ENCODE measurements around the gene ATP6V1B1. TPM values are rescaled to one million over a fixed set of nuclear protein-coding genes. Genes with fewer than 3 reads are reported as not detected.

ATP6V1B1 gene
- total and polyA plus RNA-seq, 2 donors (not counting 1 experiment from before 2014, with no cell fraction given): 1.0 to 2.1 TPM

DNA sequence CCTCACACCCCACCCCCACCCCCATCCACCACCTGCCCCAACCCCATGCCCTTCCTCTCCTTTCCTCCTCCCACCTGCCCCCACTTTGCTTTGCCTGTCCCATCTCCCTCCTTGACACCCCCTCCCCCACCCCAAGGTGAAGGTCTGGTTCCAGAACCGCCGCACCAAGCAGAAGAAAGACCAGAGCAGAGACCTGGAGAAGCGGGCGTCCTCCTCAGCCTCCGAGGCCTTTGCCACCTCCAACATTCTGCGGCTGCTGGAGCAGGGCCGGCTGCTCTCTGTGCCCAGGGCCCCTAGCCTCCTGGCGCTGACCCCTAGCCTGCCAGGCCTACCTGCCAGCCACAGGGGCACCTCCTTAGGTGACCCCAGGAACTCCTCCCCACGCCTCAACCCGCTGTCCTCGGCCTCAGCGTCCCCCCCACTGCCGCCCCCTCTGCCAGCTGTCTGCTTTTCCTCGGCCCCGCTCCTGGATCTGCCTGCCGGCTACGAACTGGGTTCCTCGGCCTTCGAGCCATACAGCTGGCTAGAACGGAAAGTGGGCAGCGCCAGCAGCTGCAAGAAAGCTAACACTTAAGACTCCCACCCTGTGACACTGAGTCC is 3.0 kb upstream of the ATP6V1B1 start:
- Histone ChIP-seq H3K9ac (ENCODE audit: insufficient read depth, low read length) (no peak overlapping the region), H3K4me2 (ENCODE audit: extremely low read depth, insufficient read depth, low read length) (no peak overlapping the region), H3K79me2 (ENCODE audit: control insufficient read depth, insufficient read depth, low read length) (no peaks in the 10 kb centered on the region), H3K27ac (ENCODE audit: insufficient read depth, low read length) (no peak overlapping the region), H3K9me3 (ENCODE audit: control insufficient read depth, insufficient read depth, low read depth, low read length) (no peaks in the 10 kb centered on the region), H3K4me3 (replicated peaks in 1 of 4; ENCODE audit: control extremely low read depth in 1 of 4, insufficient read depth in 1 of 4, low read depth in 3 of 4, low read length in 4 of 4) (no peak overlapping the region), H4K20me1 (ENCODE audit: control insufficient read depth, extremely low read depth, insufficient read depth, low read length) (no peaks in the 10 kb centered on the region), H3K36me3 (ENCODE audit: control insufficient read depth, insufficient read depth, low read length) (no peaks in the 10 kb centered on the region), H2AFZ (ENCODE audit: low read length) (no peak overlapping the region), H3K4me1 (ENCODE audit: control insufficient read depth, extremely low read depth, insufficient read depth, low read length) (no peaks in the 10 kb centered on the region), H3K27me3 (ENCODE audit: control insufficient read depth, insufficient read depth, low read length) (no peaks in the 10 kb centered on the region)
- TF ChIP-seq EZH2 (IDR thresholded peaks at IDR 0.05; ENCODE audit: low read length, missing control alignments): no peak
- TF ChIP-seq, protein P1, sequence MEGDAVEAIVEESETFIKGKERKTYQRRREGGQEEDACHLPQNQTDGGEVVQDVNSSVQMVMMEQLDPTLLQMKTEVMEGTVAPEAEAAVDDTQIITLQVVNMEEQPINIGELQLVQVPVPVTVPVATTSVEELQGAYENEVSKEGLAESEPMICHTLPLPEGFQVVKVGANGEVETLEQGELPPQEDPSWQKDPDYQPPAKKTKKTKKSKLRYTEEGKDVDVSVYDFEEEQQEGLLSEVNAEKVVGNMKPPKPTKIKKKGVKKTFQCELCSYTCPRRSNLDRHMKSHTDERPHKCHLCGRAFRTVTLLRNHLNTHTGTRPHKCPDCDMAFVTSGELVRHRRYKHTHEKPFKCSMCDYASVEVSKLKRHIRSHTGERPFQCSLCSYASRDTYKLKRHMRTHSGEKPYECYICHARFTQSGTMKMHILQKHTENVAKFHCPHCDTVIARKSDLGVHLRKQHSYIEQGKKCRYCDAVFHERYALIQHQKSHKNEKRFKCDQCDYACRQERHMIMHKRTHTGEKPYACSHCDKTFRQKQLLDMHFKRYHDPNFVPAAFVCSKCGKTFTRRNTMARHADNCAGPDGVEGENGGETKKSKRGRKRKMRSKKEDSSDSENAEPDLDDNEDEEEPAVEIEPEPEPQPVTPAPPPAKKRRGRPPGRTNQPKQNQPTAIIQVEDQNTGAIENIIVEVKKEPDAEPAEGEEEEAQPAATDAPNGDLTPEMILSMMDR (conservative IDR thresholded peaks at IDR 0.05 in 1 of 2, IDR thresholded peaks at IDR 0.05 in 1 of 2; ENCODE audit: low read depth in 1 of 2, low read length in 2 of 2): no peak
- DNase-seq (ENCODE audit: low read depth in 2 of 2): no peak

DNA sequence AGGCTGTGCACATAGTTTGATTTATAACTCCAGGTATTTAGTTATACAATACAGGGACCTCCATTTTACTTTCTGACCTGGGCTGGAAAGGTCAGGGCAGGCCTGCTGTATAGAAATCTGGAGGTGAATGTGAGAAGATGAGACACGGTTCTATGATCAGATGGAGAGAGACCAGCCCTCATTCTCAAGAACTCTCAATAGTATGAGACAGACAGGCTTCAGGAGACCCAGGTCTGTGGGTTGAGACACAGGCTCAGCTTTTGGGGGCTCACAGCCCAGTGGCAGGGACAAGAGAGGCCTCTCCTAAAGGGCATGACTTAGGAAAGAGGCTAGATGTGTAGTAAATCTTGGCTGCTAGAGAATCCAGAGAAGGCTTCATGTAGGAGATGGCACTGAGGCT is 719 bp upstream of the ATP6V1B1 start:
- Histone ChIP-seq H3K4me2 (ENCODE audit: extremely low read depth, insufficient read depth, low read length) (no peak overlapping the region), H3K4me1 (ENCODE audit: control insufficient read depth, extremely low read depth, insufficient read depth, low read length) (no peaks in the 10 kb centered on the region), H3K4me3 (replicated peaks in 1 of 4; ENCODE audit: control extremely low read depth in 1 of 4, insufficient read depth in 1 of 4, low read depth in 3 of 4, low read length in 4 of 4) (no peak overlapping the region), H3K27me3 (ENCODE audit: control insufficient read depth, insufficient read depth, low read length) (no peaks in the 10 kb centered on the region), H3K9me3 (ENCODE audit: control insufficient read depth, insufficient read depth, low read depth, low read length) (no peaks in the 10 kb centered on the region), H2AFZ (ENCODE audit: low read length) (no peak overlapping the region), H4K20me1 (ENCODE audit: control insufficient read depth, extremely low read depth, insufficient read depth, low read length) (no peaks in the 10 kb centered on the region), H3K36me3 (ENCODE audit: control insufficient read depth, insufficient read depth, low read length) (no peaks in the 10 kb centered on the region), H3K9ac (ENCODE audit: insufficient read depth, low read length) (no peak overlapping the region), H3K27ac (ENCODE audit: insufficient read depth, low read length) (no peak overlapping the region), H3K79me2 (ENCODE audit: control insufficient read depth, insufficient read depth, low read length) (no peaks in the 10 kb centered on the region)
- DNase-seq (ENCODE audit: low read depth in 2 of 2): no peak
- TF ChIP-seq, protein P1 (conservative IDR thresholded peaks at IDR 0.05 in 1 of 2, IDR thresholded peaks at IDR 0.05 in 1 of 2; ENCODE audit: low read depth in 1 of 2, low read length in 2 of 2): no peak
- TF ChIP-seq EZH2 (IDR thresholded peaks at IDR 0.05; ENCODE audit: low read length, missing control alignments): no peak

DNA sequence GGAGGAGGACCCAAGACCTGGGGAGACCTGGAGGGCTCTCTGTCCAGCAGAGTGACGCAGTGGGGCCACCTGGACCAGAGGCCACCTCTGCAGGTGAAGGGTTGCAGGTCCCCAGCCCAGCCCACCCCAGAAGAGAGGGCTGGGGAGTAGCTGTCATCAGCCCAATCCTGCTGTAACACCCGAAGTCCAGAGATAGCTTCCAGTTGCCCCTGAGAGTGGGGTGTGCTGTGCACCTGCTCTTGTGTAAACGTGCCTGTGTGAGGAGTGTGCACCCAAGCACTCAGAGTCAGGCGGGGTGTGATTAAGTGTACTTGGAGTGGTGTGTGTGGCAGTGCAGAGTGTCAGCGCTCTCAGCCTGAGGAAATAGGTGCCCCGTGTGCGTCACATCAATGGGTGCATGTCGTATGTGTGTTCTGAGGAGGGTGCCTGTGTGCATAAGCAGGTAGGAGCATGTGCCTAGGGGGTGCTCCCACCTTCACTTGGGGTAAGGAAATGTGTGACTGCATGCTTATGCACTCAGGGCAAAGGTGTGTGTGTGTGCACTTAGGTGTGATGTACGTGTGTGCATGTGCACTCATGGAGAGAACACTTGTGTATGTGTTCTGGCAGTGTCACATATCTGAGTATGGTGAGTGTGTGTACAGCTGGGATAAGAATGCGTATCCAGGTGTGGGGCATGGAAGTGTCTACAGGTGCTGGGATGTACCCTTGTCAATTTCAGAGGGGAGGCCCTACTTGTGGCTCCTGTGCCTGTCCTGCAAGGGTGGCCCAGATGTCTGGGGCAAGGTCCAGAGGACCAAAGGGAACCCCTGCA is 672 bp downstream of the ATP6V1B1 start:
- H2AFZ ChIP-seq (ENCODE audit: low read length): no peak overlapping the region

More for the DNA sequence above, 672 bp downstream of the ATP6V1B1 start:
- H3K27me3 ChIP-seq (ENCODE audit: control insufficient read depth, insufficient read depth, low read length): no peaks in the 10 kb centered on the region
- DNase-seq (ENCODE audit: low read depth in 2 of 2): no peak
- no peak overlapping the region for H3K9ac ChIP-seq (ENCODE audit: insufficient read depth, low read length)
- H3K4me2 ChIP-seq (ENCODE audit: extremely low read depth, insufficient read depth, low read length): no peak overlapping the region
- no peaks in the 10 kb centered on the region for H3K79me2 ChIP-seq (ENCODE audit: control insufficient read depth, insufficient read depth, low read length)
- H3K36me3 ChIP-seq (ENCODE audit: control insufficient read depth, insufficient read depth, low read length): no peaks in the 10 kb centered on the region
- no peaks in the 10 kb centered on the region for H3K4me1 ChIP-seq (ENCODE audit: control insufficient read depth, extremely low read depth, insufficient read depth, low read length)
- no peak overlapping the region for H3K27ac ChIP-seq (ENCODE audit: insufficient read depth, low read length)
- no peak for TF ChIP-seq EZH2 (IDR thresholded peaks at IDR 0.05; ENCODE audit: low read length, missing control alignments)
- TF ChIP-seq, protein P1 (conservative IDR thresholded peaks at IDR 0.05 in 1 of 2, IDR thresholded peaks at IDR 0.05 in 1 of 2; ENCODE audit: low read depth in 1 of 2, low read length in 2 of 2): no peak
- no peak overlapping the region for H3K4me3 ChIP-seq (replicated peaks in 1 of 4; ENCODE audit: control extremely low read depth in 1 of 4, insufficient read depth in 1 of 4, low read depth in 3 of 4, low read length in 4 of 4)
- no peaks in the 10 kb centered on the region for H4K20me1 ChIP-seq (ENCODE audit: control insufficient read depth, extremely low read depth, insufficient read depth, low read length)
- no peaks in the 10 kb centered on the region for H3K9me3 ChIP-seq (ENCODE audit: control insufficient read depth, insufficient read depth, low read depth, low read length)

All from fibroblast of lung (primary cell).